ENCODE measurements around the gene RCAN1.

The RCAN1 gene

GRCh38 chr21:34648739-34649297, 33.9 kb upstream of the RCAN1 start:
- no peak overlapping the region for H3K4me3 ChIP-seq (replicated peaks; ENCODE audit: low read depth, low read length)
- DNase-seq (ENCODE audit: extremely low read depth, low read depth), result no peak
- no peak for TF ChIP-seq CTCF (IDR thresholded peaks at IDR 0.05; ENCODE audit: low read depth, low read length, missing control alignments)

- TF ChIP-seq CTCF (IDR thresholded peaks at IDR 0.05; ENCODE audit: low read depth, low read length, missing control alignments), result no peak
- no peak overlapping the region for H3K4me3 ChIP-seq (replicated peaks; ENCODE audit: low read depth, low read length)
- no peak for DNase-seq (ENCODE audit: extremely low read depth, low read depth)
Measured at GRCh38 chr21:34647555-34647954, 32.6 kb upstream of the RCAN1 start.

- H3K4me3 ChIP-seq (replicated peaks; ENCODE audit: low read depth, low read length), result no peak overlapping the region
- no peak for DNase-seq (ENCODE audit: extremely low read depth, low read depth)
- TF ChIP-seq CTCF (IDR thresholded peaks at IDR 0.05; ENCODE audit: low read depth, low read length, missing control alignments), result no peak
Measured at GRCh38 chr21:34644825-34645224, 29.9 kb upstream of the RCAN1 start.

GRCh38 chr21:34642211-34643075, 27.5 kb upstream of the RCAN1 start:
- DNase-seq (ENCODE audit: extremely low read depth, low read depth), result no peak
- H3K4me3 ChIP-seq (replicated peaks; ENCODE audit: low read depth, low read length), result no peak overlapping the region
- no peak for TF ChIP-seq CTCF (IDR thresholded peaks at IDR 0.05; ENCODE audit: low read depth, low read length, missing control alignments)

- no peak for TF ChIP-seq CTCF (IDR thresholded peaks at IDR 0.05; ENCODE audit: low read depth, low read length, missing control alignments)
- peak; percentile 20 for DNase-seq (ENCODE audit: extremely low read depth, low read depth)
- H3K4me3 ChIP-seq (replicated peaks; ENCODE audit: low read depth, low read length), result no peak overlapping the region
Measured at GRCh38 chr21:34640858-34641257, 25.9 kb upstream of the RCAN1 start.

- TF ChIP-seq CTCF (IDR thresholded peaks at IDR 0.05; ENCODE audit: low read depth, low read length, missing control alignments), result no peak
- H3K4me3 ChIP-seq (replicated peaks; ENCODE audit: low read depth, low read length), result no peak overlapping the region
- DNase-seq (ENCODE audit: extremely low read depth, low read depth), result no peak
Measured at GRCh38 chr21:34639882-34640788, 25.2 kb upstream of the RCAN1 start.
